Measurements from ENCODE around the gene KIF1A.

- TF ChIP-seq, protein P1, sequence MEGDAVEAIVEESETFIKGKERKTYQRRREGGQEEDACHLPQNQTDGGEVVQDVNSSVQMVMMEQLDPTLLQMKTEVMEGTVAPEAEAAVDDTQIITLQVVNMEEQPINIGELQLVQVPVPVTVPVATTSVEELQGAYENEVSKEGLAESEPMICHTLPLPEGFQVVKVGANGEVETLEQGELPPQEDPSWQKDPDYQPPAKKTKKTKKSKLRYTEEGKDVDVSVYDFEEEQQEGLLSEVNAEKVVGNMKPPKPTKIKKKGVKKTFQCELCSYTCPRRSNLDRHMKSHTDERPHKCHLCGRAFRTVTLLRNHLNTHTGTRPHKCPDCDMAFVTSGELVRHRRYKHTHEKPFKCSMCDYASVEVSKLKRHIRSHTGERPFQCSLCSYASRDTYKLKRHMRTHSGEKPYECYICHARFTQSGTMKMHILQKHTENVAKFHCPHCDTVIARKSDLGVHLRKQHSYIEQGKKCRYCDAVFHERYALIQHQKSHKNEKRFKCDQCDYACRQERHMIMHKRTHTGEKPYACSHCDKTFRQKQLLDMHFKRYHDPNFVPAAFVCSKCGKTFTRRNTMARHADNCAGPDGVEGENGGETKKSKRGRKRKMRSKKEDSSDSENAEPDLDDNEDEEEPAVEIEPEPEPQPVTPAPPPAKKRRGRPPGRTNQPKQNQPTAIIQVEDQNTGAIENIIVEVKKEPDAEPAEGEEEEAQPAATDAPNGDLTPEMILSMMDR (IDR thresholded peaks at IDR 0.05; ENCODE audit: low read length) = no peak
- no peak for TF ChIP-seq EZH2phosphoT487 (IDR thresholded peaks at IDR 0.05; ENCODE audit: low read length)
- TF ChIP-seq EZH2 (optimal IDR thresholded peaks at IDR 0.05; ENCODE audit: low read depth, low read length) = no peak
Measured at GRCh38 chr2:240713071-240713927, 106.7 kb downstream of the KIF1A start.

Measured in MM.1S (cell line).